ENCODE results near the gene PKLR.

DNA sequence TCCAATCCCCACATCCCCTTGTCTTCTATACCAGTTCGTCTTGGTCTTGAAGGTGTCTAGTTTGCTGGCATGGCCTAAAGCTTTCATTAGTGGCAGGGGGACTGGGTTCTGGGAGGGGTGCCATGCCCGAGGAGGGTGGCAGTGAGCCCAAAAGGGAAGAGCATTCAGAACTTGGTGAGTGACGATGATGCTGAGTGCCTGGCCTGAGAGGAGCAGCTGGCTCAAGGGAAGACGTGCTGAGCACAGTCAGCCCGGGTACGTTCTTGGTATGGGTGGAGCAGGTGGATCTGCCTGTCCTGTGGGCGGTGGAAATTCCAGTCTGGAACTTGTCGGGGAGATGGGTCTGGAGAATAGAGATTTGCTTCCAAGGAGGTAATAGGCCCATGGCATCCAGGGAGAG is 12.0 kb upstream of the PKLR start:
- TF ChIP-seq EZH2 (IDR thresholded peaks at IDR 0.05; ENCODE audit: borderline replicate concordance, insufficient read depth, low read depth, low read length, poor library complexity, severe bottlenecking): no peak
- no peak for TF ChIP-seq CTCF (IDR thresholded peaks at IDR 0.05)

Measured in B cell (primary cell).